PFSK-1 (cell line): ENCODE data around the gene LMX1A.

ENCODE experiments used
- FOXP2 ChIP-seq: optimal IDR thresholded peaks from 2 replicates; pipeline ENCODE3; 2011; ENCODE audit warnings: borderline replicate concordance, control low read depth, inconsistent platforms; ENCODE audit not compliant: insufficient read depth; ENCODE audit errors: extremely low read length, extremely low read depth
- POLR2AphosphoS5 ChIP-seq: IDR thresholded peaks from 2 replicates; pipeline ENCODE4 v1.6.1; 2012; ENCODE audit warnings: low read depth, mild to moderate bottlenecking, control low read depth, low read length, moderate library complexity
- SIN3A ChIP-seq: IDR thresholded peaks from 2 replicates; pipeline ENCODE4 v1.6.1; 2012; ENCODE audit warnings: mild to moderate bottlenecking, low read length, moderate library complexity, borderline replicate concordance; ENCODE audit not compliant: insufficient read depth
- TAF1 ChIP-seq: IDR thresholded peaks from 2 replicates; pipeline ENCODE4 v1.6.1; 2012; ENCODE audit warnings: low read length, control low read depth, borderline replicate concordance; ENCODE audit not compliant: insufficient read depth
- TF ChIP-seq, protein P1 (sequence below), 2 experiments: IDR thresholded peaks; 2 replicates each; pipeline versions ENCODE4 v1.6.1 to v1.8.0; 2011 to 2012; ENCODE audit warnings: low read depth in 2 of 2, low read length in 2 of 2, control low read depth in 1 of 2, inconsistent platforms in 1 of 2, mild to moderate bottlenecking in 1 of 2, moderate library complexity in 1 of 2; ENCODE audit not compliant: insufficient read depth in 1 of 2

The LMX1A gene

DNA sequence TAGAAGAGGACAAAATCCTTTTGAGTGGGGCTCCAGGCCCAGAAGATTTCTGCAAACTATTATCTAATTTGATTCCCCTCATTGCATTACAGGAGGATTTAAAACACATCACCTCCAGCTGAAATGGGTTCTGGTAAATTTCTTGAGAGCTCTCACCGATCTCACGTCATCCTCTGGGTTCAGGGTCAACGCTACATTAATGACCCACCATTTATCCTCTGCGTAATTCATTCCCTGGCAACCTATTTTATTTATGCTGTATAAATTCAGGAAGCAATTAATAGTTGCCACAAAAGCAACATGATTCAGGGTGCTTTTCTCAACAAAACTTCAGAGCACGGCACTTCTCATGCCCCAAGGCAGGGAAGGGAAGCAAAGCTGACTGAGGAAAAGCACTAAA, 38.9 kb downstream of the LMX1A start:
- no peak for TF ChIP-seq TAF1
- no peak for TF ChIP-seq FOXP2
- TF ChIP-seq SIN3A, result no peak
- TF ChIP-seq POLR2AphosphoS5, result no peak

DNA sequence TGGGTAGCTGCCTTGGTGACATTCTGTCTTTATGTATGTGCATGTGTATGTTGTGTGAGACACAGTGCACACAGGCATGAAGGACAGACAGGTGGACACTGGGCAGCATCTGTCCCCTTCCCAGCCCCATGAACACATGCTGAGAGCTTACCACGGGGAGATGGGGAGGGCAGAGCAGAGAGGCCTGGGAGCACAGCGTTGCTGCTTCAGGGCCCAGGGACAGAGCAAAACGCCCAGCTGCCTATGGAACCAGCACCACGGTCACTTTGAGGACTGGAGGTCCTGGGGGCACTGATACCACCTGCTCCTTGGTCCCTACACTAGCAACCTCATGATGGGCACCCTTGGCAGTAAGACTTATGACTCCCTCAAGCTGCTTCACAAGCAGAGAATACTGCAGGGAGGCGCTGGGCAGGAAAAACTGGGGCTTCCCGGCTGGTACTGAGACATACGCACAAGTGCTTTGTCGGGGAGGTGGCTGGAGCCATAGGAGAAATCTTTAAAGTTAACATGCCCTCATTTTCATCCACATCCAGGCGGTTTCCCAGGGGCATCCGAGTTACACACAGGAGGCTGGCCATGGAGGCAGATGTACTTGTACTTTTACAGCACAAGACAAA, 40.3 kb downstream of the LMX1A start:
- TF ChIP-seq, protein P1, sequence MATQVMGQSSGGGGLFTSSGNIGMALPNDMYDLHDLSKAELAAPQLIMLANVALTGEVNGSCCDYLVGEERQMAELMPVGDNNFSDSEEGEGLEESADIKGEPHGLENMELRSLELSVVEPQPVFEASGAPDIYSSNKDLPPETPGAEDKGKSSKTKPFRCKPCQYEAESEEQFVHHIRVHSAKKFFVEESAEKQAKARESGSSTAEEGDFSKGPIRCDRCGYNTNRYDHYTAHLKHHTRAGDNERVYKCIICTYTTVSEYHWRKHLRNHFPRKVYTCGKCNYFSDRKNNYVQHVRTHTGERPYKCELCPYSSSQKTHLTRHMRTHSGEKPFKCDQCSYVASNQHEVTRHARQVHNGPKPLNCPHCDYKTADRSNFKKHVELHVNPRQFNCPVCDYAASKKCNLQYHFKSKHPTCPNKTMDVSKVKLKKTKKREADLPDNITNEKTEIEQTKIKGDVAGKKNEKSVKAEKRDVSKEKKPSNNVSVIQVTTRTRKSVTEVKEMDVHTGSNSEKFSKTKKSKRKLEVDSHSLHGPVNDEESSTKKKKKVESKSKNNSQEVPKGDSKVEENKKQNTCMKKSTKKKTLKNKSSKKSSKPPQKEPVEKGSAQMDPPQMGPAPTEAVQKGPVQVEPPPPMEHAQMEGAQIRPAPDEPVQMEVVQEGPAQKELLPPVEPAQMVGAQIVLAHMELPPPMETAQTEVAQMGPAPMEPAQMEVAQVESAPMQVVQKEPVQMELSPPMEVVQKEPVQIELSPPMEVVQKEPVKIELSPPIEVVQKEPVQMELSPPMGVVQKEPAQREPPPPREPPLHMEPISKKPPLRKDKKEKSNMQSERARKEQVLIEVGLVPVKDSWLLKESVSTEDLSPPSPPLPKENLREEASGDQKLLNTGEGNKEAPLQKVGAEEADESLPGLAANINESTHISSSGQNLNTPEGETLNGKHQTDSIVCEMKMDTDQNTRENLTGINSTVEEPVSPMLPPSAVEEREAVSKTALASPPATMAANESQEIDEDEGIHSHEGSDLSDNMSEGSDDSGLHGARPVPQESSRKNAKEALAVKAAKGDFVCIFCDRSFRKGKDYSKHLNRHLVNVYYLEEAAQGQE (IDR thresholded peaks at IDR 0.05; ENCODE audit: insufficient read depth in 1 of 2, low read depth in 2 of 2, low read length in 2 of 2), result no peak
- TF ChIP-seq POLR2AphosphoS5 (no peak), TAF1 (no peak), SIN3A (no peak), FOXP2 (no peak)

DNA sequence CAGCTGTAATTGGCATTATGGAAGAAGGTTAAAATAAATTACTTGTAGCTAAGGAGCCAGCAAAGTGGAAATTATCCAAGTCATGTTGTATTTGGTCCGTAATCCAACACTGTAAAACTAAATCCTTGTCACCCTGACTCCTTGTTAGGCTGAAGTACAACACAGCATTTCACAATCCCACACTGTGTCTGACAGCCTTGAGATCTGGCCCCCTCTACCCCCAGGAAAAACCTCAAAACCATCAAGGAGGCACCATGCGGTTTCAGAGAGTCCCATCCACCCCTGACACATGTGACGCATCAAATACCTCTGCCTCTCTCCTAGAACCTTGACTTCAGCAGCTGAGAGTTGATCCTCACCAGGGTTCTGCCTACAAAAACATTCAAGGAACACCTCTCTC, 41.0 kb downstream of the LMX1A start:
- TF ChIP-seq, protein P1 (IDR thresholded peaks at IDR 0.05; ENCODE audit: insufficient read depth in 1 of 2, low read depth in 2 of 2, low read length in 2 of 2), result no peak

DNA sequence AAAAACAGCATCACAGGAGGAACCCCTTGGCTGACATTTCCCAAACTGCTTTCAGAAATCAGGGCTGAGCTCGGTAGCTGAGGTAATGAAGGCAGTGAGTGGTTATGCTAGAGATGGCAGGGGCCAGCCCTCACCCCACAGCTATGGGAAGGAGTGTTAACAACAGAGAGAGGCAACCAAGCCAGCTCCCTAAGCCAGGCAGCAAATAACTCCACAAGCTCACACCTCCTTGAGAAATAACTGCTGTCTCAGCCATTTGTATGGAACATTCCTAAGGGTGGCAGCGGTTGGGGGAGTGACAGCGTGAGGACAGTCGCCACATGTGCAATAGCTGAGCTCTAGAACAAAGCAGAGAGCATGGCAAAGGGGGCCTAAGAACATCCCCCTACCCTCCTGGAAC, 42.6 kb downstream of the LMX1A start:
- TF ChIP-seq FOXP2 (no peak), SIN3A (no peak), POLR2AphosphoS5 (no peak), TAF1 (no peak)
- TF ChIP-seq, protein P1 (IDR thresholded peaks at IDR 0.05; ENCODE audit: insufficient read depth in 1 of 2, low read depth in 2 of 2, low read length in 2 of 2), result no peak

DNA sequence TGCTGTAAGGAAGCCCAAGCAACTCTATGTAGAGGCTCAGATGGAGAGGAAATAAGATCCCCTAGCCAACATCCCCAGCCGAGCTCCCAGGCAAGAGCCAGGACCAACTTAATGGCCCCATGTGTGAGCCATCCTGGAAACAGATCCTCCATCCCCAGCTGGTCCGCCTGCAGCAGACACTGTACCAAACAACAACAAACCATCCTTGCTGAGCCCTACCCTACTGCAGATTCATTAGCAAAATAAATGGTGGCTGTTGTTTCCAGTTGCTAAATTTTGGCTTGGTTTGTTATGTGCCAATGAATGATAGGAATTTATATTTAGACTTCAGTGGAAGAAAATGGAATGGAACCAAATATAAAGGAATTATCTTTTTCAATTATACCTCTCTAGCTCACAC, 43.9 kb downstream of the LMX1A start:
- TF ChIP-seq TAF1 (no peak), SIN3A (no peak), POLR2AphosphoS5 (no peak), FOXP2 (no peak)
- TF ChIP-seq, protein P1 (IDR thresholded peaks at IDR 0.05; ENCODE audit: insufficient read depth in 1 of 2, low read depth in 2 of 2, low read length in 2 of 2), result no peak
